Activated CD4-positive, alpha-beta T cell treated with anti-CD3 and anti-CD28 coated beads, Interleukin-10, Interleukin-2, amounts not matched to agents 100 ng/mL and 50 ng/mL, durations not matched to agents 16 hours and 8 hours (primary cell): ENCODE data around the gene SLC43A2.

ENCODE experiments used
- DNase-seq: peaks from one replicate; pipeline ENCODE4 v3.0.0-alpha.2; 2020

SLC43A2 gene

GRCh38 chr17:1621273-1621954, 7.2 kb downstream of the SLC43A2 start:
- DNase-seq = no peak

GRCh38 chr17:1620486-1620885, 8.1 kb downstream of the SLC43A2 start:
- DNase-seq = no peak

GRCh38 chr17:1617620-1618174, 10.9 kb downstream of the SLC43A2 start:
- DNase-seq = no peak

- no peak for DNase-seq
Observed at GRCh38 chr17:1616101-1616500, 12.5 kb downstream of the SLC43A2 start.

- DNase-seq = no peak
Observed at GRCh38 chr17:1612400-1612799, 16.2 kb downstream of the SLC43A2 start.

GRCh38 chr17:1611715-1612114, 16.9 kb downstream of the SLC43A2 start:
- no peak for DNase-seq

- DNase-seq = no peak
Observed at GRCh38 chr17:1608676-1609075, 20.0 kb downstream of the SLC43A2 start.

GRCh38 chr17:1607971-1608320, 20.7 kb downstream of the SLC43A2 start:
- no peak for DNase-seq

- no peak for DNase-seq
Observed at GRCh38 chr17:1606352-1606985, 22.2 kb downstream of the SLC43A2 start.

GRCh38 chr17:1605681-1606351, 22.8 kb downstream of the SLC43A2 start:
- no peak for DNase-seq

- no peak for DNase-seq
Observed at GRCh38 chr17:1604831-1605528, 23.7 kb downstream of the SLC43A2 start.

GRCh38 chr17:1601571-1601970, 27.1 kb downstream of the SLC43A2 start:
- DNase-seq = no peak

- no peak for DNase-seq
Observed at GRCh38 chr17:1598399-1599095, 30.1 kb downstream of the SLC43A2 start.

- no peak for DNase-seq
Observed at GRCh38 chr17:1597861-1598342, 30.7 kb downstream of the SLC43A2 start.

GRCh38 chr17:1593630-1593931, 35.1 kb downstream of the SLC43A2 start:
- DNase-seq = no peak

- DNase-seq = no peak
Observed at GRCh38 chr17:1592751-1593629, 35.6 kb downstream of the SLC43A2 start.

- no peak for DNase-seq
Observed at GRCh38 chr17:1591474-1592090, 37.1 kb downstream of the SLC43A2 start.

GRCh38 chr17:1590747-1591473, 37.7 kb downstream of the SLC43A2 start:
- DNase-seq = no peak

- no peak for DNase-seq
Observed at GRCh38 chr17:1590029-1590746, 38.4 kb downstream of the SLC43A2 start.
